Measurements from ENCODE around the gene CEP89.

- TF ChIP-seq, protein P1, sequence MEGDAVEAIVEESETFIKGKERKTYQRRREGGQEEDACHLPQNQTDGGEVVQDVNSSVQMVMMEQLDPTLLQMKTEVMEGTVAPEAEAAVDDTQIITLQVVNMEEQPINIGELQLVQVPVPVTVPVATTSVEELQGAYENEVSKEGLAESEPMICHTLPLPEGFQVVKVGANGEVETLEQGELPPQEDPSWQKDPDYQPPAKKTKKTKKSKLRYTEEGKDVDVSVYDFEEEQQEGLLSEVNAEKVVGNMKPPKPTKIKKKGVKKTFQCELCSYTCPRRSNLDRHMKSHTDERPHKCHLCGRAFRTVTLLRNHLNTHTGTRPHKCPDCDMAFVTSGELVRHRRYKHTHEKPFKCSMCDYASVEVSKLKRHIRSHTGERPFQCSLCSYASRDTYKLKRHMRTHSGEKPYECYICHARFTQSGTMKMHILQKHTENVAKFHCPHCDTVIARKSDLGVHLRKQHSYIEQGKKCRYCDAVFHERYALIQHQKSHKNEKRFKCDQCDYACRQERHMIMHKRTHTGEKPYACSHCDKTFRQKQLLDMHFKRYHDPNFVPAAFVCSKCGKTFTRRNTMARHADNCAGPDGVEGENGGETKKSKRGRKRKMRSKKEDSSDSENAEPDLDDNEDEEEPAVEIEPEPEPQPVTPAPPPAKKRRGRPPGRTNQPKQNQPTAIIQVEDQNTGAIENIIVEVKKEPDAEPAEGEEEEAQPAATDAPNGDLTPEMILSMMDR (IDR thresholded peaks at IDR 0.05; ENCODE audit: low read depth, low read length, poor library complexity, severe bottlenecking): no peak
- no peak for TF ChIP-seq EZH2phosphoT487 (IDR thresholded peaks at IDR 0.05; ENCODE audit: borderline replicate concordance, low read length)
These were observed 107.9 kb downstream of the CEP89 start for GRCh38 chr19:32863841-32864240.

Data from DOHH2 (cell line).